ENCODE measurements around the gene ZMYND12.

DNA sequence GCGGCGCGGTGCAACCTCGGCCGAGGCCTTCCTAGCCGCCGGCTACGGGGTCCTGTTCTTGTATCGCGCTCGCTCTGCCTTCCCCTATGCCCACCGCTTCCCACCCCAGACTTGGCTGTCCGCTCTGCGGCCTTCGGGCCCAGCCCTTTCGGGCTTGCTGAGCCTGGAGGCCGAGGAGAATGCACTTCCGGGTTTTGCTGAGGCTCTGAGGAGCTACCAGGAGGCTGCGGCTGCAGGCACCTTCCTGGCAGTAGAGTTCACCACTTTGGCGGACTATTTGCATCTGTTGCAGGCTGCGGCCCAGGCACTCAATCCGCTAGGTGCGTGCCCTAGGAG lies 900 bp upstream of the ZMYND12 start:
- no peak for TF ChIP-seq POLR2A (IDR thresholded peaks at IDR 0.05)
- TF ChIP-seq, protein P1, sequence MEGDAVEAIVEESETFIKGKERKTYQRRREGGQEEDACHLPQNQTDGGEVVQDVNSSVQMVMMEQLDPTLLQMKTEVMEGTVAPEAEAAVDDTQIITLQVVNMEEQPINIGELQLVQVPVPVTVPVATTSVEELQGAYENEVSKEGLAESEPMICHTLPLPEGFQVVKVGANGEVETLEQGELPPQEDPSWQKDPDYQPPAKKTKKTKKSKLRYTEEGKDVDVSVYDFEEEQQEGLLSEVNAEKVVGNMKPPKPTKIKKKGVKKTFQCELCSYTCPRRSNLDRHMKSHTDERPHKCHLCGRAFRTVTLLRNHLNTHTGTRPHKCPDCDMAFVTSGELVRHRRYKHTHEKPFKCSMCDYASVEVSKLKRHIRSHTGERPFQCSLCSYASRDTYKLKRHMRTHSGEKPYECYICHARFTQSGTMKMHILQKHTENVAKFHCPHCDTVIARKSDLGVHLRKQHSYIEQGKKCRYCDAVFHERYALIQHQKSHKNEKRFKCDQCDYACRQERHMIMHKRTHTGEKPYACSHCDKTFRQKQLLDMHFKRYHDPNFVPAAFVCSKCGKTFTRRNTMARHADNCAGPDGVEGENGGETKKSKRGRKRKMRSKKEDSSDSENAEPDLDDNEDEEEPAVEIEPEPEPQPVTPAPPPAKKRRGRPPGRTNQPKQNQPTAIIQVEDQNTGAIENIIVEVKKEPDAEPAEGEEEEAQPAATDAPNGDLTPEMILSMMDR (IDR thresholded peaks at IDR 0.05): no peak

All from esophagus squamous epithelium (tissue), 4 donors.